ENCODE results near the gene TPH2.

The TPH2 gene

DNA sequence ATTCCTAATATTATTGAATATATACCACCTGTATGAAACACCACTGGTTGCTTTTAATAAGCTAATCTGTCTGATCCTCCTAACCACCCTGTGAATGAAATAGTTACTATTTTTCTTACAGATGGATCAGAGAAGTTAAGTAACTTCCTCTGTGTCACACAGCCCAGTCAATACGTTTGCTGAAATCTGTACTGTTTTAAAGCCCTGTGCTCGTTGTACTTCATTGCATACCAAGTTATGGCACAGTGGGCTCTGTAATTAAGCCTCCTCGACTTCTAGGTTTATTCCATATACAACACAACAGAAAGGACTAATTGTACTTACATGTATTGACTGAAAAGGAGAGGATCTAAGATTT is 137.9 kb downstream of the TPH2 start:
- Histone ChIP-seq H3K4me1 (ENCODE audit: control insufficient read depth, insufficient read depth, low read length) (no peaks in the 10 kb centered on the region), H3K27me3 (ENCODE audit: control insufficient read depth, insufficient read depth, low read length) (no peaks in the 10 kb centered on the region)

DNA sequence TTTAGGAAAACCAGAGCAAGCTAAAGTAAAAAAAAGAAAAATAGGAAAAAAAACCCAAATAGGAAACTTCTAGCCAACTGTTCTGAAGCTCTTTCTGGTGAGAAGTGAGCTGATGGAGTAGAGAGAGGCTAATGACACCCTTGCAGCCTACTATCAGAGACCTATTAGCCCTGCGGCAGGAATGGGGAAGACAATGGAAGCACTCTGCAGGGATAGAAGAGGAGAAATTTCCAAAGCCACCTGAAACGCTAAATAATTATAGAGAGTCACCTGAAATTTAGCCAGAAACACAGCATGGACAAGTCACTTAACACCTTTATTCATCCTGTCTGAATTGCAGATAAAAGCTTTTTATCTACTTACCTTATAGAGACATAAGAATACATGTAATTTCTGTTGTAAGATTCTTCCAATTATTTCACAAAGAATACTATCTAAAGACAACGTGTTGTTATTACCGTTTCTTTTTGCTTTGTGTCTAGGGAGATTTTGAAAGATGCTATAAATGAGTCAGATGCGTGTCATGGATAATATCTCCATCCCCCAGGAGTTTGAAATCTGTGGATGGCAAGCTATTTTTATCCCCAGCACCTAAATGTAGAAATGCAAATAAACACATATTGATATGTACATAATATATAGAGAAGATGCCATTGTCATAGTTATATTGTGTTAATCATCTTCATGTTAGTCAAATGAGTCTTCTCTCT is 138.6 kb downstream of the TPH2 start:
- H3K27me3 ChIP-seq (ENCODE audit: control insufficient read depth, insufficient read depth, low read length) = no peaks in the 10 kb centered on the region
- H3K9me3 ChIP-seq (ENCODE audit: control insufficient read depth, low read length) = no peaks in the 10 kb centered on the region
- no peaks in the 10 kb centered on the region for H3K4me1 ChIP-seq (ENCODE audit: control insufficient read depth, insufficient read depth, low read length)
- no peak overlapping the region for H3K9ac ChIP-seq (ENCODE audit: low read length)
- H3K4me3 ChIP-seq (ENCODE audit: low read length) = no peak overlapping the region
- no peaks in the 10 kb centered on the region for H3K36me3 ChIP-seq (ENCODE audit: control insufficient read depth, insufficient read depth, low read length)

More for the DNA sequence above, 137.9 kb downstream of the TPH2 start:
- Histone ChIP-seq H3K9ac (ENCODE audit: low read length) (no peak overlapping the region), H3K4me3 (ENCODE audit: low read length) (no peak overlapping the region), H3K9me3 (ENCODE audit: control insufficient read depth, low read length) (no peaks in the 10 kb centered on the region), H3K36me3 (ENCODE audit: control insufficient read depth, insufficient read depth, low read length) (no peaks in the 10 kb centered on the region)

DNA sequence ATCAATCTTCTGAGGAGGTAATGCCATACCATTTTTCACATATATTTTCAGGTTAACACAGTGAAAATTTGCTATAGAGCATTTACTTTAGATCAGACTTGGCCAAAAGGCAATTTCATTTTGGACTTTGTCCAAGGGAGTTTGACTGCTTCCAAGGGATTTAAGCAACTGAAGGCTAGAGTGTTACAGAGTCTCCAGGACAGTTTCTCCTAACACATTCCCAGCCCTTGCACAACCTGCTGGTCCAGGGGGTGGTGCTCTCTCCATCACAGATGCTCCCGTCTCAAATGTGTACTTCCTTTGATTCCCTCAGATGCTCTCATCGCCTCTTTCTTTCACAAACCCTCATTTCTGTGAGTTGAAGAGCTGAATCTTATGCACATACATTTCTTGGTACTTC is 143.1 kb downstream of the TPH2 start:
- no peak overlapping the region for H3K9ac ChIP-seq (ENCODE audit: low read length)
- no peaks in the 10 kb centered on the region for H3K27me3 ChIP-seq (ENCODE audit: control insufficient read depth, insufficient read depth, low read length)
- no peaks in the 10 kb centered on the region for H3K9me3 ChIP-seq (ENCODE audit: control insufficient read depth, low read length)
- H3K4me1 ChIP-seq (ENCODE audit: control insufficient read depth, insufficient read depth, low read length) = no peaks in the 10 kb centered on the region
- no peak overlapping the region for H3K4me3 ChIP-seq (ENCODE audit: low read length)
- H3K36me3 ChIP-seq (ENCODE audit: control insufficient read depth, insufficient read depth, low read length) = no peaks in the 10 kb centered on the region
